ENCODE measurements around the gene SPON2. TPM values are rescaled to one million over a fixed set of nuclear protein-coding genes. Genes with fewer than 3 reads are reported as not detected.

SPON2 gene
- total RNA-seq, 1 experiment from 2014 or later, result 2.3 TPM

DNA sequence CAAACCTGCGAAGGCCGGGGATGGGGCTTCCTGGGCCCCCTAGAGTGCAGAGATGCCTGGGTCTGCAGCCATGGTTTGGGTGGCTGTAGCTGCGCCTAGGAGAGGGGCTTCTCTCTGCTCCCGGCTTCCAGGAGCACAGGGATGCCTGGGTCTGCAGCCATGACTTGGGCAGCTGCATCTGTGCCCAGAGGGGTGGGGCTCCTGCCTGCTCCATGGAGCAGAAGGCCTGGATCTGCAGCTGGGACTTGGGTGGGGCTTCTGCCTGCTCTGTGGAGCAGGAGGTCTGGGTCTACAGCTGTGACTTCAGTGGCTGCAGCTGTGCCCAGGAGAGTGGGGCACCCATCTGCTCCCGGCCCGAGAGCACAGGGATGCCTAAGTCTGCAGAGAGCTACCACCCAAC, 20.8 kb downstream of the SPON2 start:
- no peak for TF ChIP-seq CTCF (conservative IDR thresholded peaks at IDR 0.05)
- Histone ChIP-seq H4K91ac (ENCODE audit: insufficient read length, low read depth, low read length) (no peak overlapping the region), H3K9me3 (ENCODE audit: control insufficient read depth, low read depth, low read length) (no peaks in the 10 kb centered on the region), H3K27ac (ENCODE audit: insufficient read length, low read depth, low read length) (no peak overlapping the region), H3K79me2 (ENCODE audit: insufficient read depth, low read length) (no peaks in the 10 kb centered on the region), H4K5ac (ENCODE audit: insufficient read length, low read depth, low read length) (no peak overlapping the region), H2BK15ac (ENCODE audit: low read depth, low read length) (no peak overlapping the region), H3K23me2 (ENCODE audit: insufficient read length, low read depth, low read length, poor library complexity, severe bottlenecking) (no peaks in the 10 kb centered on the region), H3K9ac (ENCODE audit: extremely low read depth, insufficient read length, low read length) (no peak overlapping the region), H3K18ac (ENCODE audit: insufficient read length, low read depth, low read length) (no peak overlapping the region), H2AFZ (ENCODE audit: low read length) (no peak overlapping the region), H2BK12ac (ENCODE audit: insufficient read length, low read depth, low read length) (no peak overlapping the region), H3K79me1 (ENCODE audit: insufficient read depth, low read depth, low read length, poor library complexity, severe bottlenecking) (no peaks in the 10 kb centered on the region), H3K14ac (ENCODE audit: insufficient read depth, low read length) (no peak overlapping the region; the same call in 1 of the 2 replicates), H3K4me1 (ENCODE audit: insufficient read depth, low read length) (no peaks in the 10 kb centered on the region), H3K4ac (ENCODE audit: low read depth, low read length) (no peak overlapping the region), H2BK120ac (ENCODE audit: low read depth, low read length, poor library complexity, severe bottlenecking) (no peak overlapping the region), H2BK5ac (ENCODE audit: insufficient read length, low read length) (no peak overlapping the region), H3K23ac (ENCODE audit: insufficient read length, low read depth, low read length) (no peak overlapping the region), H3T11ph (ENCODE audit: low read length) (no peak overlapping the region), H3K27me3 (ENCODE audit: insufficient read depth, low read length) (no peaks in the 10 kb centered on the region), H4K8ac (replicated peaks; ENCODE audit: insufficient read length, low read depth, low read length) (no peak overlapping the region), H2AK5ac (ENCODE audit: insufficient read length, low read length) (no peak overlapping the region), H3K56ac (ENCODE audit: insufficient read length, low read depth, low read length) (no peak overlapping the region), H4K20me1 (ENCODE audit: control insufficient read depth, insufficient read depth, insufficient read length) (no peaks in the 10 kb centered on the region), H2BK20ac (ENCODE audit: low read depth, low read length, poor library complexity, severe bottlenecking) (no peak overlapping the region), H3K4me2 (ENCODE audit: insufficient read depth, insufficient read length, low read length) (no peak overlapping the region)
- no peak overlapping the region for H3K27ac Mint-ChIP-seq
- H3K4me3 Mint-ChIP-seq, result no peak overlapping the region
- H3K27me3 Mint-ChIP-seq (ENCODE audit: low read depth), result peaks cover 55% of the 10 kb centered on the region
- no peak for DNase-seq
- no CpG with 5 or more reads among the region's 6 CpGs for WGBS (ENCODE audit: extremely low coverage, insufficient read length, low lambda C conversion rate)
- H3K4me1 Mint-ChIP-seq, result no peaks in the 10 kb centered on the region
- peaks cover 5 to 20% of the 10 kb centered on the region in 2 experiments; a peak in 4 of 5 replicates for H3K9me3 Mint-ChIP-seq
- no peaks in the 10 kb centered on the region; a peak in 2 of 7 replicates for H3K36me3 Mint-ChIP-seq (ENCODE audit: insufficient read depth in 1 of 3, low read depth in 3 of 3)

All from H9 (cell line).